Measurements from ENCODE around the gene GRAMD1A.
"Not testable (repeated sequence)": the region's sequence is repeated elsewhere in the genome, so short reads cannot be mapped to it uniquely, and the experiment has no call there.

GRAMD1A gene

GRCh38 chr19:35000338-35000646 is 169 bp downstream of the GRAMD1A start:
- Histone ChIP-seq H3K4me1 (no peaks in the 10 kb centered on the region), H3K36me3 (no peaks in the 10 kb centered on the region; the same call in none of the 2 replicates), H3K9me3 (no peaks in the 10 kb centered on the region), H3K27me3 (no peaks in the 10 kb centered on the region), H3K4me3 (ENCODE audit: low read depth, low read length) (peak overlapping the region; percentile 65)
- no peak for DNase-seq
- TF ChIP-seq, protein P1, sequence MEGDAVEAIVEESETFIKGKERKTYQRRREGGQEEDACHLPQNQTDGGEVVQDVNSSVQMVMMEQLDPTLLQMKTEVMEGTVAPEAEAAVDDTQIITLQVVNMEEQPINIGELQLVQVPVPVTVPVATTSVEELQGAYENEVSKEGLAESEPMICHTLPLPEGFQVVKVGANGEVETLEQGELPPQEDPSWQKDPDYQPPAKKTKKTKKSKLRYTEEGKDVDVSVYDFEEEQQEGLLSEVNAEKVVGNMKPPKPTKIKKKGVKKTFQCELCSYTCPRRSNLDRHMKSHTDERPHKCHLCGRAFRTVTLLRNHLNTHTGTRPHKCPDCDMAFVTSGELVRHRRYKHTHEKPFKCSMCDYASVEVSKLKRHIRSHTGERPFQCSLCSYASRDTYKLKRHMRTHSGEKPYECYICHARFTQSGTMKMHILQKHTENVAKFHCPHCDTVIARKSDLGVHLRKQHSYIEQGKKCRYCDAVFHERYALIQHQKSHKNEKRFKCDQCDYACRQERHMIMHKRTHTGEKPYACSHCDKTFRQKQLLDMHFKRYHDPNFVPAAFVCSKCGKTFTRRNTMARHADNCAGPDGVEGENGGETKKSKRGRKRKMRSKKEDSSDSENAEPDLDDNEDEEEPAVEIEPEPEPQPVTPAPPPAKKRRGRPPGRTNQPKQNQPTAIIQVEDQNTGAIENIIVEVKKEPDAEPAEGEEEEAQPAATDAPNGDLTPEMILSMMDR (IDR thresholded peaks at IDR 0.05; ENCODE audit: low read depth, low read length), result no peak

- no peaks in the 10 kb centered on the region for H3K4me1 ChIP-seq
Measured at GRCh38 chr19:35000647-35001501, 751 bp downstream of the GRAMD1A start.

DNA sequence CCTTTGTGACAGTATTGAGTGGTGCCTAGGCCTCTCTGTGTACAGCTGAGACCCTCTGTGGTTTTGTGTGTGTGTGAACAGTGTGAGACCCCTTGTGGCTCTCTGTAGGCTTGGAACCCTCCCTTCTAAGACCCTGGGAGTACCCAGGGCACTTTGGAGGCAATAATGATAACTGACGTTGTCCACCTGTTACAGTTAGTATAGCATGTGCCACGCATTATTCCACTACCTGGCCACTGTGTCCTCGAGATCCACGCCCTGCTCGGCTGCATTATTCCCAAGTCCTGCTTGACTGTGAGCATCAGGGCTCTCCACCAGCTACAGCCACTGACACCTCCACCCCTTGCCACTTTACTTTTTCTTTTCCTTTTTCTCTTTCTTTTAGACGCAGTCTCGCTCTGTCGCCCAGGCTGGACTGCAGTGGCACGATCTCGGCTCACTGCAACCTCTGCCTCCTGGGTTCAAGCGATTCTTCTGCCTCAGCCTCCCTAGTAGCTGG is 2.0 kb downstream of the GRAMD1A start:
- Histone ChIP-seq H3K4me1 (no peaks in the 10 kb centered on the region), H3K9me3 (no peaks in the 10 kb centered on the region), H3K4me3 (ENCODE audit: low read depth, low read length) (no peak overlapping the region)

More at GRCh38 chr19:35000647-35001501, 751 bp downstream of the GRAMD1A start:
- peaks cover 5% of the 10 kb centered on the region for H3K36me3 ChIP-seq
- DNase-seq, result peak; percentile 33
- H3K27me3 ChIP-seq, result no peaks in the 10 kb centered on the region
- H3K9me3 ChIP-seq, result no peaks in the 10 kb centered on the region
- TF ChIP-seq, protein P1 (IDR thresholded peaks at IDR 0.05; ENCODE audit: low read depth, low read length), result no peak
- H3K4me3 ChIP-seq (ENCODE audit: low read depth, low read length), result peak overlapping the region; percentile 60

GRCh38 chr19:35004517-35005255 is 4.6 kb downstream of the GRAMD1A start:
- H3K9me3 ChIP-seq, result no peaks in the 10 kb centered on the region
- TF ChIP-seq, protein P1 (IDR thresholded peaks at IDR 0.05; ENCODE audit: low read depth, low read length), result no peak
- no peak for DNase-seq
- no peak overlapping the region for H3K4me3 ChIP-seq (ENCODE audit: low read depth, low read length)
- H3K27me3 ChIP-seq, result no peaks in the 10 kb centered on the region
- peaks cover 20% of the 10 kb centered on the region for H3K36me3 ChIP-seq
- H3K4me1 ChIP-seq, result no peaks in the 10 kb centered on the region

More for the DNA sequence above, 2.0 kb downstream of the GRAMD1A start:
- TF ChIP-seq, protein P1 (IDR thresholded peaks at IDR 0.05; ENCODE audit: low read depth, low read length), result no peak
- Histone ChIP-seq H3K27me3 (no peaks in the 10 kb centered on the region), H3K36me3 (peaks cover 10% of the 10 kb centered on the region)
- DNase-seq, result no peak

DNA sequence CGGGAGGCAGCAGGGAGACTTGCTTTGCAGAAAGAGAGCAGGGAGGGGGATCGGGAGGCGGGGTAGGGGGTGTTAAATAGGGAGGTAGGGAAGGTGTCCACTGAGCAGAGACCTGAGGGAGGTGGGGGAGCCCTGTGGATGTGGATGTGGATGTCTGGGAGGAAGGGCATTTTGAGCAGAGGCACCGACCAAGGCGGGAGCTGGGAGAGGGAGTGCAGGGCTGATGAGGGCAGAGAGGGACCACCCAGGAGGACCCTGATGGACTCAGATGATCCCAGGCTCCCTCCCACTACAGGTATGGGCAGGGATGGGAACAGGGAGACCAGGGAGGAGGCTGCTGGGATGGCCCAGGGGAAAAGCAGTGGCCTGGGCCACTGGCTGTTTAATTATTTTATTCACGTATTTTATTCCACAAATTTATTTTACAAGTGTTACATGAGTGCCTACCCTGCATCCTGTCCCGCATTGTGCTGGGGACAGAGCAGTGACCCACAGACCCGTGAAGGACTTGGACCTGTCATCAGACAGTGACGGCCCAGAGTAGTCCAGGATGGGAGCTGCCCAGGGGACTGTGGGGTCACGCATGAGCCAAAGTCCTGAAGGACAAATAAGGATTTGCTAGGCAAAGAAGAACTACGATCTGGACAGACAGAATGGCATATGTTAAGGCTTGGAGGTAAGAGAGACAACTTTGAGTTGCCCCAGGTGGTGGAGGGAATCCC is 5.3 kb downstream of the GRAMD1A start:
- DNase-seq, result no peak
- H3K9me3 ChIP-seq, result no peaks in the 10 kb centered on the region
- TF ChIP-seq, protein P1 (IDR thresholded peaks at IDR 0.05; ENCODE audit: low read depth, low read length), result no peak
- H3K4me3 ChIP-seq (ENCODE audit: low read depth, low read length), result no peak overlapping the region
- no peaks in the 10 kb centered on the region for H3K4me1 ChIP-seq
- peaks cover 25% of the 10 kb centered on the region for H3K36me3 ChIP-seq
- no peaks in the 10 kb centered on the region for H3K27me3 ChIP-seq

DNA sequence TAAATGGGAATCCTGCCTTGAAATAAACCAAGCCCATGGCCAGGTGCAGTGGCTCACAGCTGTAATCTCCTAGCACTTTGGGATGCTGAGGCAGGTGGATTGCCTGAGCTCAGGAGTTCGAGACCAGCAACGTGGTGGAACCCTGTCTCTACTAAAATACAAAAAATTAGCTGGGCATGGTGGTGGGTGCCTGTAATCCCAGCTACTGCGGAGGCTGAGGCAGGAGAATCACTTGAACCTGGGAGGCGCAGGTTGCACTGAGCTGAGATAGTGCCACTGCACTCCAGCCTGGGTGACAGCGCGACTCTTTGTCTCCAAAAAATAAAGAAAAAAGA is 5.9 kb downstream of the GRAMD1A start:
- H3K4me1 ChIP-seq; H3K27me3 ChIP-seq; H3K9me3 ChIP-seq; DNase-seq; H3K4me3 ChIP-seq (ENCODE audit: low read depth, low read length): not testable (repeated sequence)
- peaks cover 26% of the 10 kb centered on the region for H3K36me3 ChIP-seq

Data from BE2C (cell line).